GM18909 (cell line): Measurements from ENCODE around the gene TNS1.

Experiments used
- ATAC-seq: cut with Tn5 transposase; IDR thresholded peaks from one replicate; pipeline ENCODE4 v1.9.1; 2021; ENCODE audit warnings: mild to moderate bottlenecking; ENCODE audit not compliant: unreplicated experiment, poor library complexity

TNS1 gene

DNA sequence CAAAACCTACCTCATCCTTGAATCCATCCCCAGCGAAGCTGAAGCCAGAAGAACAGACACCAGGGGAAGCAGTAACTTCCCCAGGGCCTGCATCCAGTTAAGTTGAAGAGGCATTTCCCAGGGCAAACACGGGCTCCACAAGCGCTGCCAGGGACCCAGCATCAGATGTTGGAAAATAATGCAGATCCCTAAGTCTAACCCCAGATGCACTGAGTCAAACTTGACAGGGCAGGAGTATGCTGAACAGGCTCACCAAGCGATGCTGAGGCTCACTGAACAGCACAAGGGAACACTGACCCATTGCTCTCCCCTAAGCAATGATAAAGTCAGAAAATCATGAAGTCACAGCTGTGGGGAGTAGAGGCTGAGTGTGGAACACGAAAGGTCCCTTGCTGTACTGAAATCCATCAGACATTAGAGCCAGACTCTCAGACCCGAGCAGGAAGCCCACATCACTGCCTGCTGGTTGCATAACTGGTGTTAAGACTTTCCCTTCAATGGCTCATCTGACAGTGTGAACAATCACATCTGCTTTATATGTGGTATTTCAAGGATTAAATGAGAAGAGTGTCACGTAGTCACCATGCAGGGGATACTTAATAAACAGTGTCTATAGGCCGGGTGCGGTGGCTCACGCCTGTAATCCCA lies 36.2 kb downstream of the TNS1 start:
- ATAC-seq = no peak

DNA sequence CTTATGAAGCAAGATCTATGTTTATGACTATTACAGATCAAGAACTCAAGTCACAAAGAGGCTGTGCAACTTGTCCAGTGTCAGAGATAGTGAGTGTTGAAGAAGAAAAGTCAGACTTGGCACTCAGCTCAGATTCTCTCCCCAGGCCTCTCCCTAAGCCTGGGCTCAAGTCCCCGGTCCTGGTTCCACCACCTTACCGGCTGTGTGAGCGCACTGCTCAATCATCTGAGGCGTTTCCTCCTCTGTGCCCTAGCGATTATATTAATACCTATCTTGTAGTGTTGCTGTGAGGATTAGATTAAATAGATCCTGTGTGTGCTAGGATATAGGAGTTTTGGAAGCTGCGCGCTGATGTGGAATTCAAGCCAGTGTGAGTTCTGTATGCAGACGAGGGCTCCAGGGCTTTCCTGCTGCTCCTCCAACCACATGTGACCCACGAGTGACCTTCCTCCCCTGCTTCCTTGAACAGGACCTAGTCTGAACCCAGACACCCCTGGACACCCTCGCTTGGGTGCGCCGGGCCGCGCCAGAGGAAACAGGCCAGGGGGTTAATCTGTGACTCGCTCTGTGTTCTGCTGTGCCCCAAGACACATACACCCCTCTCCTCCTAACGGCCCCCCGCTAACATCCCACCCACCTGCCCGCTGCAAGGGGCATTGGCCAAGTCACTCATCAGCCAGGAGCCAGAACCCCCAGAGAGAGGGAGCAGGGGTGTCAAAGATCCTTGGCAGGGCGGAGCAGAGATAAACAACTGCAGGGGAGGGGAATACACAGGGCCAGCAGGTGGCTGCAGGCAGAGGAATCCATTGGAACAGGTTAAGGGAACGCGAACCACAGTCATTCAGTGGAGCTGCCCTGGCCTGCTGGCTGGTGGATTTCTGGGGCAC lies 38.3 kb downstream of the TNS1 start:
- ATAC-seq = no peak

DNA sequence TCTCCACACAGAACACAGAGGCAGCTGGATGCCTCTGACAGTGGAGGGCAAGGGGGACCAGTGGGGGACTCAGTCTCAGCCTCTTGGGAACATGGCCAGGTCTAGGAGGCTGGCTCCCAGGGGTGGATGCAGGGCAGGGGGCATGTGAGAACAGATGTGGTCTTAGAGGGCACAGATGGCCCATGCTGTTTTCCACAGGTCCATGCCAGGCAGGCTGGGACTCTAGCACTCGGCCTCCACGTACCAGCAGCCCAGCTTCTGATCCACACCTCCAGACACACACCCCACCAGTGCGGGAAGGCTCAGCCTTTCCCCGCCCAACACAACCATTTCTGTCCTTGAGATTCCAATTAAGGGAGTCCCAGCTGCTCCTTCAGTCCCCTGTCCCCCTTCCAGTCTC lies 42.4 kb downstream of the TNS1 start:
- ATAC-seq = no peak

DNA sequence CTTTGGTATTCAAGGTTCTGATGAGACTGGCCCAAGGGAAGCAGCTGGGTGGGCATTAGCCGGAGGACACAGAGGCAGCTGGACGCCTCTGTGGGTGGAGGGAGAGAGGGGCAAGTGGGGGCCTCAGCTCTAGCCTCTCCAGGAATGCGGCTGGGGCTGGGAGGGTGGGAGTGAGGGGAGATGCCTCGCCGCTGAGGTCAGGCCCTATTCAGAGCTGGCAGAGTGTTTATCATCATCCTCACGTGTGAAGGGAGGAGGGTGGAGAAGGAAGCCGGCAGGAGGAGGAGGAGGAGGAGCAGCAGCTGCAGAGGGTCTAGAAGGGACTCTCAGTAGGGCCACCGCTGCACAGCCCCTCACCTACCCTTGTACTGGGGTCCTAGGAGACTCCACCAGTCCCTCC lies 43.1 kb downstream of the TNS1 start:
- no peak for ATAC-seq

DNA sequence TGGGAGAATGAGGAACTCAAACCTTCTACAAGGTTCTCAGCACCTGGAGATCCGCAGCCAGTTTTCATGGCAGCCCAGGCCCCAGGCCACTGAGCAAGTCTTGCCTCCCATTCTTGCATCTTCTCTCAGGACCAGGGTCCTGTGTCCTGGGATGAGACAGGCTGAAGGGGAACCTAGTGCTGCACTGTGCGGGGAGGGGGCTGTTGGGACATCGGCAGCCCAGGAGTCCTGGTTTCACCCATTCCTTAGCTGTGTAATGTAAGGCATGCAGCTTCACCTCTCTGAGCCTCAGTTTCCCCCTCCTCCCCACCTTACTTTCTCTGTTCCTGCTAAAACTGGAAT lies 43.9 kb downstream of the TNS1 start:
- ATAC-seq = no peak

DNA sequence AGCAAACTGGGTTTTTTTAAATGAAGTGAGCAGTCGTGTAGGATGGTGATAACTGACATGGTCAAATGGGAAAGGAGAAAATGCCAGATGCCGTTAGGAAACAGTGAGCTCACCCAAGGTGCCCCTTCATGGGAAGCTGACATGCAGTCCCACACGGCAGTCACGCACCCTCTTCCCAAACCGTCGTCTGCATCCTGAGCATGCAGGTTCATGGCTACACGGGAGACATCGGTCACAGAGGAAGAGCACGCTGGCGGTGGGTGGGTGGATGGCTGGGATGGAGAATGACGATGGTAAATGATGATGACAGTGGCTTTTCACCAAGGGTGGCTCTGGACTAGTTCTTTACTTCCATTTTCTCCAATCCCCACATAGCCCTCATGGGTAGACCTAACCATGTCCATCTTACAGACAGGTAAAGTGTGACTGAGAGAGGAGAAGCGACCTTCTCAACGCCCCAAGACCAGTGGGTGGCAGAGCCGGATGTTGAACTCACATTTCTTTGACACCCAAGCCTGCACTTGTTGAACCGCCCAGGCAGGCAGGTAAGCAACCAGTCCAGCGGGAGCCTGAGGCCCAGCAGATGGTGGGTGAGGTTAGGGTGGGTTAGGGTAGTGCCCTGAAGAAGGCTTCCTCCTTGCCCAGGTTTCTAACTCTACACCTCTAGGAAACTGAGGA lies 44.5 kb downstream of the TNS1 start:
- no peak for ATAC-seq

DNA sequence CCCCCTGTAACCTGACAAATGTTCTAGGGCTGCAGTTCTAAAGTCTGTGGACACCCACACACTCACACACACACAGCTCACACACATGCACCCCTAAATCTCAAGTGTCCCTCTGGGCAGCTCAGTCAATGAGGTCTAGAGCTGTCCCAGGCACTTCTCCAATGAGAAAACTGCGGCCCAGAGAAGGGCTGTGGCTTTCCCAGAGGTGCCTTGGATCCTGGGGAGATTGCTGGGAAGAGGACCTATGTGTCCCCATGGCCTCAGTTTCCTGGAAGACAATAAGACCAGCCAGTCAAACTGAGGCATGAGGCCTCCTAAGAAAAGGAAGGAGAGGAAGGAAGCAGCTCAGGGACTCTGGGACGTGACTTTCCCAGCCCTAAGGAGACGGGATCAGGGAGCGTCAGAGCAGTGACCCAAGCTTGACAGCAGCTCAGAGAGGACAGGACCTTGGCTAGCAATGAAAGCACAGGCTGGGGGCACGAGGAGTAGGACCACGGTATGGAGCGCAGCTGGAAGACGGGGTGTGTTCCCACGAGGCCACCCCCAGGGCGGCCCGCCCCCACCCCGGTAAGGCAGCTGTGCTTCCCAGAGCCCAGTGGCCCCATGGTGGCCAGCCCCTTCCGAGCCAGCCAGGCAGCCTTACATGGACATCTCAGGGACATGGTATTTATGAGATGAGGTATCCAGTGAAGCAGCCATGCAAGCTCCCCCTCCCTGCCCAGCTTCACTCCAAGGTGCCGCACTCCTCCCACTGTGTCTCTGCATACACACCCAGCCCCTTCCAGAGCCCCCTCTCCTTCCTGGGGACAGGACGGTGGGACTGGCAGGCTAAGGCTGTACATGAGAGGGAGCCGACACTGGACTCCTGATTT lies 46.0 kb downstream of the TNS1 start:
- no peak for ATAC-seq

DNA sequence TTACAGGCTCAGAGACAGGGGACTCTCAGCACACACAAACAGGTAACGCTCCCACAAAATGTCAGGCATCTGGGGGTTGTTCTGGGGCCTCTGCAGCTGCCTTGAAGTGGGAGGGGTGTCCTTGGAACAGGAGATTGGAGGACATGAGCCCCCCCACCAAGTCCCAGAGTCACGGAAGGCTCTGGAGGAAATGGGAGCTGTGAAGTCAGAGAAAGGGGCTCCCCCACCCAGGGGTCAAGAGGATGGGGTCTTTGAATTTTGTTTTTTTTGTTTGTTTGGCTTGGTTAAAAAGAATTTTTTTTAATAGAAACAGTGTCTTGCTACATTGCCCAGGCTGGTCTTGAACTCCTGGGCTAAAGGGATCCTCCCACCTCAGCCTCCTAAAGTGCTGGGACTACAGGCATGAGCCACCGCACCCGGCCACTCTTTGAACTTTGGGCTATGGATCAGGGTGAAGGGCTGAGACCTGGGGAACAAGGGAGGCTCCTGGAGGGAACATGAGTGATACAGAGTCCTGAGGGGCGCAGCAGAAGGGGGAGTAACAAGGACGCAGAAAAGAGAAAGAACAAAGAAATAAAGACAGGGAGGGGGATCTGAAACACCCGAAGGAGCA lies 46.8 kb downstream of the TNS1 start:
- ATAC-seq = no peak

DNA sequence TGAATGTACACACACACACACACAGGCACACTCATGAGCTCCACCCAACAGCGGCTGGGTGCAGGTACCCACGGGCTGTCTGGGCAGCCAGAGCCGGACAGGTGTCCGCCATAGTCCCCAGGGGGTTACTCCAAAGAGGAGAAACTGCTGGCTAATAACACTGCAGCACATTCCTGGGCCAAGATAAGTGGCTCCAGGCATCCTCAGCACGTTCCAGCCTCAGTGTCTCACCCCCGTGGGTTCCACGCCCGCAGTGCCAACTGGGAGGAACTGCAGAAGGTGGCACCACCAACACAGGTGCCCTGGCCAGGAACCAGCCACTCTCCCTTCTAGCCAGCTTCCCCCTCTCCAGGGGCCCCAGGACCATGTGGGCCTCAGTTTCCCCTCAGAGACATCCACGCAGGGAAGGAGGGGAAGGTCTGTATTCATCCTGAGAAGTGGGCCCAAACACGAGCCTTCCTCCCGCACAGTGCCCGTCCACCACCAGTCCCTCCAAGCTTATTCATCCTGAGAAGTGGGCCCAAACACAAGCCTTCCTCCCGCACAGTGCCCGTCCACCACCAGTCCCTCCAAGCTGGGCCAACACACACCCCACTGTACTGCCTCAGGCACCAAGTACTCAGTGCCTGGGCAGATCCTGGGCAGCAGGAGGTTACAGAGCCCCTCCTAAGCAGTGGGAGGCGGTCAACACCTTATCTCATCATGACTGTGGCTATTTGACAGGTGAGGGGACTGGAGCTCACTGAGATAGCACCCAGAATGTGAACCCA lies 47.6 kb downstream of the TNS1 start:
- no peak for ATAC-seq

DNA sequence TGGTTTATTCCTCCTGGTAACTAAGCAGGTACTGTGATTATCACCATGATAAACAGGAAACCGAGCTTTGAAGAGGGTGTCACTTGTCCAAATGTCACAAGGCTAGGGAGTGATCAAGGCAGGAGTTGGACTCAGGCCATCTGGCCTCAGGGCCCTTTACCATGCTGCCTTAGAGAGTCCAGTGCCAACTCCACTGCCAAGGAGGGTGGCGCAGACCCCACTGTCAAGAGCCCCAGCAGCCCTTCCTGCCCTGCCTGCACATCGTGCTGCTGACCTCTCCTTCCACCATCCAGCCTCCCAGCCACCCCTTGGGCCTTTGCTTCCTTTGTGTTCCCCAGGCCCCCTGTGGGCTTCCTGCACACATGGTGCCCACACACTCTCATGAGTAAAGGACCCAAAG lies 48.3 kb downstream of the TNS1 start:
- ATAC-seq = no peak

DNA sequence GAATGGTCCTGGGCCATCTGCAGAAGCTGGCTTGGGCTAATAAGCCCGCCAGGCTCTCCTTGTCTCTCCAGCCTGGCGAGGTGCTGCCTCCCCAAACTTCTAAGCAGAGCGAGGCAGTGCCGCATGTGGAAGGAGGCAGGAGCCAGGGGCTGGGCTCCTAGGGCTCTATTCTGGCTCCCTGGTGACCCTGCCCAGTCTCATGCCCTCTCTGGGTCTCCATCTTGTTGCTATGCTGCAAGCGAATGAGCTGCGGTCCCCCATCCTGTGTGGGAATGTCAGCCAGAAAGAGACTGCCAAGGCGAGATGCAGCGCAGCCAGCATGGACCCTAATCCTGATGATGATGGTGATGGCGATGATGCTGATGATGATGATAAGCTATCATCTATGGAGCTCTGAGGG lies 48.7 kb downstream of the TNS1 start:
- ATAC-seq = no peak

DNA sequence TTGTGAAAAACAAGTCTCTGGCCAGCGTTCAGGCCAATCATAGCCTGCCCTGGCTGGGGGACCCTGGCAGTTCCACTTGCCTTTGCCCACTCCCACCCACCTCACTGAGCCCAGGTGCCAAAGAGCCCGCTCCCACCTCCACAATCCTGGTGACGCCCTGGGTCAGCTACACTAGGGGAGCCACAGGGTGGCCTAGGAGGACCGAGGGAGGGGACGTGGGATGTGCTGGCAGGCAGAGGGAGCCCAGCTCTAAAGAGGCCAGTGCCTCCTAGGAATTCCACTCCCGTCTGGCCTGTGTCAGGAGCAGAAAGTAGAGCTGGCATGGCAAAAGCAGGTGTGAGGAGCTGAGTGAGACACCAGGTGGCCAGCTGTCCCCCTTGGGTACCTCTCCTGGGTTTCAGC lies 49.3 kb downstream of the TNS1 start:
- ATAC-seq = no peak

DNA sequence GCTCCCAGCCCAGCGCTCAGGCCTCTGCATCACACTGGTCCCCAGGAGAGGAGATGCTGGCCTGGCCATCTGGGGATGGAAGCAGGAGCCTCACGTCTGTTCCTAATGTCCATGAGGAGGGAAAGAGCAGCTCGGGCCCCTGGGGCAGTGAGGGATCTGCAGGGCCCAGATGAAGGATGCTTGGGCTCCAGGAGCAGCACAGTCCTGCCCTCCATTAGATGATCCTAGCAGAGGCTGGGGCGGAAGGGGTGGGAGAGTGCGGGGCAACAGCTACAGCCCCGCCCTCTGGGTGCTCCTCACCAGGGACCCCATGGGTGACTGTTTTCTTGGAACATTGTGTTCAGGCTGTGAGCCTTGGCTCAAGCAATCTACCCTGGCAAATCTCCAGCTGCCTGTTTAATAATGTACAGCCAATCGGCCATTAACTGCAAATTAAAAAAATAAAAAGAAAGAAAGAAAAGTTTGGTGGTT lies 49.7 kb downstream of the TNS1 start:
- ATAC-seq = no peak

DNA sequence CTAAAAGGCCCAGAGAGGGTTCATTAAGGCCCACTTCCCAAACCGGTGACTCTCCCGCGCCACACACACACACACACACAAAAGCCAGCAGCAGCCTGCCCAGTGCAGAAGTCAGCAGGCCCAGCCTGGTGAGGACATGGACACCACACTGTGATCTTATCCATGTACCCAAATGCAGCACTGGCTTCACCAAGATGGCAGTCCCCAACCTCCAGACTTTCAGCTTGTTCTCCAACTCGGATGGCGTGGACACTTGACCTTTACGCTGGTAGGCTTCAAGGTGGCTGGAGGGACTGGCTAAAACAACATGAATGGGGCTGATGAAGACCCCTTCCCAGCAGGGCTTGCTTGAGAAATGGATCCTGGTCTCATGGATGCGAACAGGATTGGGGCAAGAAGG lies 50.4 kb downstream of the TNS1 start:
- ATAC-seq = no peak

DNA sequence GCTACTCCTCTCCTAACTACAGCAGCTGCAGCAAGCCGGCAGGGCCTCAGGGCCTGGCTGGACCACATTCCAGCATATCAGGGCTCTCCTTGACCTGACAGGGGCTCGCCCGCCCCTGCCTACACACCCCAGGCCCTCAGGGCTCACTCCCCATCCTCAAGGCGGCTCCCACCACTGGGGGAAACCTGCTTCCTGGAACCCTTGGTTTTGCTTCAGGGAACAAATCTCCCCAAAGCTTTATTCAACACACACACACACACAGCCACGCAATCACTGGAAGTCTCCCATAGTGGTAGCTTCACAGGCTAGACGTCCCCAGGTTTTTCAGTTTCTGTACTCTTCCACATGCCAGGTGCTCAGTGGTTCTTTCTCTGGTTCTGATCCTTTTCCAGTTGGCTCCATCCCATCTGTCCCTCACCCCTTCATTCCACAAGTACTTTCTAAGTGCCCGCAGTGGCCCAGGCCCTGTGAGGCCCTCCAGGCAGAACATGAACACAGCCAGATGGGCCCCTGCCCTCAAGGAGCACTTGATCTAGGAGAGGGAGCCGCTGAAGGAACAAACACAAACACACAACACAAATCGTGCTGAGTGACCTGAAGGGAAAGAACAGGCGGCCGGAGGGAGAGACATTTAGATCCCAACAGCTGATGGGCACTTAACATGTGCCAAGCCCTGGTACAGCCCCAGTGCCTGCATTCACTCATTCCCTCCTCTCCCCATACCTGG lies 51.1 kb downstream of the TNS1 start:
- no peak for ATAC-seq

DNA sequence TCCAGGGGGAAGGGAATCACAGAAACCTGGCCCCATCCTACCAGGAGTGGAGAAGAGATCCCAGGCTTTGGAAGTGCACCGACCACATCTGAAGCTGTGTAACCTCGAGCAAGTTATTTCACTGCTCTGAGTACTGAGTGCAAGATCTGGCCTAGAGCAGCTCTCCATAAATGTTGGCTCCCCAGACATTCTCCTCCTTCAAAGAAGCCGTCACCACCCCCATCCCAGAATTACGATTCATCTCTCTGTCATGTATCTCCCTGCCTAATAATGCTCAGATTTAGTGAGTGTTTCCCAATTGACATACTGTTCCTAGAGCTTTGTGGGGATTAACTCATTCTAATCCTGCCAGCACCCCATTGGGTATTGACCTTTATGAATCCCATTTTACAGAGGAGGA lies 51.7 kb downstream of the TNS1 start:
- ATAC-seq = no peak

DNA sequence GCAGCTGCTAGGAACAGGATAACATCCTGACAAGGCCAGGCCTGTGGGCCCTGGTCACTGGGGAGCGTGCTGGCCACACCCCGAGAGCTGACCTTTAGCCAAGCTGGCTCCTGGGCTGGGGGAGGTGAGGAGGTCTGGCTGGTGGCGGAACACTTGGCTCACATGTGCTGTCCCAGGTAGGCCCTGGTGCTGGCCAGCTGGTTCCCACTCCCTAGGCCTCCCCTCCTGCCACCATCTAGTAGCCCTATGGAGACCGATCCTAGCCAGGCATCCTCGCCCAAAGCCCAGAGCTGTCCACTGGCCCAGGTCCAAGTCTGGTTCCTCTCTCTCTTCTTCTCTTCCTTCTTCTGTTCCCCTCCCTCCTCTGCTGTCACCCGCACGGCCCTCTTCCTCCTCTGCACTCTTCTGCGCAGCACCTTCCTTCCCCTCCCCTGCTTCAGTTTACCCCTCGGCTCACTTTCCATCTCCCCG lies 52.4 kb downstream of the TNS1 start:
- ATAC-seq = no peak

DNA sequence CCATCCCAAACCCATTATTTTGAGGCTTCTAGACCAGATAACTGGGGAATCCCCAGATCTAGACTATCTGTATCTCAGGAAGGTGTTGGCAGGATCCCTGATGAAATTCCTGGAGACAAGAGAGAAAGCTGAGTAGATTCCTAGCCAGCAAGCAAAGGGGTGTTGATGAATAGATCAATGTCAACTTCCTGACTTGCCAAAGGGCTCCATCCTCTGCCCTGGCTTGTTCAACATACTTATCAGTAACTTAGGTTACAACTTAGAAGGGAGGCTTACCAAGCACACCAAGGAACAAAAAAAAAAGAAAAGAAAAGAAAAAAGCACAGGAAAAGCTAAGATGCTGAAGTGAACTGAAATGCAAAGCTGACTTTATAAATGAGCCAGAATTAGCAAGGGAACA lies 53.3 kb downstream of the TNS1 start:
- ATAC-seq = no peak

DNA sequence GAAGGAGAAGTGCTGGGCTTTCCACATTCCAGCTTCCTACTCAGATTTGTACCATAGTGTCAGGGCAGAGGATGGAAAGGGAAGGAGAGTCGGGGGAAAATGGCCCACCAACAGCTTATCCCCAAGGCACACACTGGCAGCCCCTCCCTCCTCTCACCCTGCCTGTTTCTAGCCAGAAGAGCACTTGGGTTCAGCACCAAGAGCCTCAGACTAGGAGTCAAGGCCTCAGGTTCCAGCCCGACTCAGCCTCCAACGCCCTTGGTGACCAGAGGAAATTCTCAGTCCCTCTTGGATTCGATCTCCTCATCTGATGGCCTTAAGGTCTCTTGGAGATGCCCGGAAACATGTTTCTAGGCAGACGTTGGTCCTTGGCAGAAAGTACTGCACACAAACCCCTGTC lies 53.9 kb downstream of the TNS1 start:
- no peak for ATAC-seq
